Stomach (tissue), 4 donors: ENCODE measurements around the gene MYB.

Experiments used
- CTCF ChIP-seq, 7 experiments: fragments of 450-650 bp in 4 of 7; fragments of 200-600 bp in 3 of 7; sonication (generic) in 3 of 7; IDR thresholded peaks; one replicate each; pipeline ENCODE4 v1.5.1; 2016 to 2019; ENCODE audit warnings: antibody characterized with exemption in 7 of 7, control low read depth in 2 of 7, mild to moderate bottlenecking in 1 of 7
- POLR2A ChIP-seq, 4 donors: fragments of 450-650 bp; IDR thresholded peaks; one replicate each; pipeline ENCODE4 v1.6.1; 2016; ENCODE audit warnings: antibody characterized with exemption in 4 of 4, control low read depth in 2 of 4, mild to moderate bottlenecking in 1 of 4, moderate library complexity in 1 of 4

- no peak for TF ChIP-seq CTCF (IDR thresholded peaks at IDR 0.05)
- TF ChIP-seq POLR2A (IDR thresholded peaks at IDR 0.05), result no peak
Measured at GRCh38 chr6:135179372-135179771, 1.7 kb upstream of the MYB start.
